Astrocyte (in vitro differentiated cells and primary cell): ENCODE data around the gene PAM16.

Experiments used
- CTCF ChIP-seq: IDR thresholded peaks from 2 replicates; pipeline ENCODE4 v1.5.1; 2011; ENCODE audit warnings: low read depth, mild to moderate bottlenecking, inconsistent platforms, low read length, moderate library complexity; ENCODE audit not compliant: insufficient read depth
- EZH2 ChIP-seq: IDR thresholded peaks from 2 replicates; pipeline ENCODE4 v1.6.1; 2012; ENCODE audit warnings: mild to moderate bottlenecking, low read length, inconsistent platforms; ENCODE audit not compliant: insufficient read depth

GRCh38 chr16:4377573-4378154 is 26.5 kb upstream of the PAM16 start:
- no peak for TF ChIP-seq EZH2
- no peak for TF ChIP-seq CTCF
